Left colon (tissue), 2 donors: ENCODE data around the gene MCEMP1. TPM values are rescaled to one million over a fixed set of nuclear protein-coding genes. Genes with fewer than 3 reads are reported as not detected.
A peak's percentile ranks its signal among the peaks of the same experiment; 100 is the strongest.
"Not testable (repeated sequence)": the region's sequence is repeated elsewhere in the genome, so short reads cannot be mapped to it uniquely, and the experiment has no call there.

Experiments
- ATAC-seq: fragments of 200-7000 bp; cut with Tn5 transposase; one replicate; pipeline ENCODE4 v1.9.1; 2020; ENCODE audit warnings: mild to moderate bottlenecking, moderate library complexity
- DNase-seq, 2 donors: peaks; one replicate each; pipeline ENCODE4 v3.0.0-alpha.2; 2020
- intact Hi-C, 2 donors: fragments of 100-400 bp; cut with DNase I in 1 of 2; cut with micrococcal nuclease in 1 of 2; formaldehyde crosslinking; loops; one replicate each; pipeline versions ENCODE4 v1.11.2 to v1.14.0; 2022; cut with DNase I, micrococcal nuclease
- total RNA-seq, 2 donors: library from RNA; stranded (reverse); fragmentation: NEBNext Ultra II Directional; extraction: Animal tissue kit (Norgen Biotek cat#: 25700); gene quantifications; one replicate each; pipeline ENCODE4 v1.2.1, GENCODE V29; 2021
- donor health status: DM: no; HTN: no; CAD: no.
- donor health status: DM: yes; HTN: yes; CAD: no.

MCEMP1 gene
- total RNA-seq, 2 donors from 2014 or later: not detected

GRCh38 chr19:7642295-7643030 is 34.4 kb upstream of the MCEMP1 start:
- intact Hi-C loops: no loop called here
- DNase-seq: no peak

GRCh38 chr19:7643031-7643415 is 33.9 kb upstream of the MCEMP1 start:
- intact Hi-C loops: no loop called here
- ATAC-seq: no peak
- DNase-seq: no peak

More at GRCh38 chr19:7642295-7643030, 34.4 kb upstream of the MCEMP1 start:
- ATAC-seq: no peak

- intact Hi-C loops: not testable (repeated sequence)
- ATAC-seq: peak; percentile 40
- DNase-seq: peak in 1 of 2 donors; percentile 54
Observed at GRCh38 chr19:7643629-7644549, 33.0 kb upstream of the MCEMP1 start.

GRCh38 chr19:7644550-7644877 is 32.4 kb upstream of the MCEMP1 start:
- ATAC-seq (no peak), DNase-seq (no peak)
- intact Hi-C loops: no loop called here

- DNase-seq (no peak), ATAC-seq (peak; percentile 1)
- intact Hi-C loops: no loop called here
Observed at GRCh38 chr19:7645163-7645562, 31.7 kb upstream of the MCEMP1 start.

GRCh38 chr19:7645656-7646425 is 31.0 kb upstream of the MCEMP1 start:
- DNase-seq (no peak), ATAC-seq (no peak)
- intact Hi-C loops: no loop called here

- no peak for ATAC-seq
- DNase-seq: no peak
- intact Hi-C loops: no loop called here
Observed at GRCh38 chr19:7646426-7646700, 30.5 kb upstream of the MCEMP1 start.

GRCh38 chr19:7647156-7647555 is 29.7 kb upstream of the MCEMP1 start:
- intact Hi-C loops: no loop called here
- no peak for DNase-seq
- ATAC-seq: peak; percentile 2

- ATAC-seq: no peak
- intact Hi-C loops: no loop called here
- no peak for DNase-seq
Observed at GRCh38 chr19:7648265-7649014, 28.4 kb upstream of the MCEMP1 start.

GRCh38 chr19:7650148-7650547 is 26.7 kb upstream of the MCEMP1 start:
- ATAC-seq (no peak), DNase-seq (no peak)
- intact Hi-C loops: no loop called here

- intact Hi-C loops: no loop called here
- ATAC-seq (peak; percentile 75), DNase-seq (peak; percentile 75 to 82)
Observed at GRCh38 chr19:7652061-7652641, 24.7 kb upstream of the MCEMP1 start.

- DNase-seq (no peak), ATAC-seq (no peak)
- intact Hi-C loops: no loop called here
Observed at GRCh38 chr19:7654401-7654800, 22.5 kb upstream of the MCEMP1 start.

GRCh38 chr19:7655581-7655980 is 21.3 kb upstream of the MCEMP1 start:
- ATAC-seq: no peak
- intact Hi-C loops: no loop called here
- DNase-seq: no peak

GRCh38 chr19:7657131-7657751 is 19.6 kb upstream of the MCEMP1 start:
- intact Hi-C loops: no loop called here
- no peak for ATAC-seq
- DNase-seq: no peak

GRCh38 chr19:7658219-7658686 is 18.6 kb upstream of the MCEMP1 start:
- DNase-seq (no peak), ATAC-seq (no peak)
- intact Hi-C loops: no loop called here

- intact Hi-C loops: no loop called here
- DNase-seq: no peak
- no peak for ATAC-seq
Observed at GRCh38 chr19:7661744-7662538, 14.9 kb upstream of the MCEMP1 start.

GRCh38 chr19:7662657-7663056 is 14.2 kb upstream of the MCEMP1 start:
- DNase-seq: no peak

More at GRCh38 chr19:7662657-7663056, 14.2 kb upstream of the MCEMP1 start:
- intact Hi-C loops: no loop called here
- ATAC-seq: no peak
